Upper lobe of right lung (tissue), 1 donor: ENCODE measurements around the gene HDDC3. TPM values are rescaled to one million over a fixed set of nuclear protein-coding genes. Genes with fewer than 3 reads are reported as not detected.

Experiments used
- ATAC-seq: fragments of 200-7000 bp; cut with Tn5 transposase; one replicate; pipeline ENCODE4 v1.9.1; 2020; ENCODE audit warnings: mild to moderate bottlenecking, moderate library complexity
- DNase-seq: peaks from one replicate; pipeline ENCODE4 v3.0.0-alpha.2; 2020
- H3K27ac ChIP-seq: fragments of 200-600 bp; one replicate; pipeline ENCODE4 v1.8.0; 2022
- H3K27me3 ChIP-seq: fragments of 200-600 bp; one replicate; pipeline ENCODE4 v1.8.0; 2022; ENCODE audit warnings: mild to moderate bottlenecking
- H3K36me3 ChIP-seq: fragments of 200-600 bp; one replicate; pipeline ENCODE4 v1.8.0; 2022
- H3K4me1 ChIP-seq: fragments of 200-600 bp; one replicate; pipeline ENCODE4 v1.8.0; 2022
- H3K4me3 ChIP-seq: fragments of 200-600 bp; one replicate; pipeline ENCODE4 v1.8.0; 2022; ENCODE audit warnings: mild to moderate bottlenecking
- H3K9me3 ChIP-seq: fragments of 200-600 bp; one replicate; pipeline ENCODE4 v1.8.0; 2022
- intact Hi-C: fragments of 100-400 bp; cut with DNase I; formaldehyde crosslinking; loops from one replicate; pipeline ENCODE4 v1.11.0; 2022
- total RNA-seq: library from RNA; stranded (reverse); fragmentation: NEBNext Ultra II Directional; extraction: Animal tissue kit (Norgen Biotek cat#: 25700); gene quantifications from one replicate; pipeline ENCODE4 v1.2.1, GENCODE V29; 2021
- TF ChIP-seq, protein P1 (sequence below): fragments of 200-600 bp; IDR thresholded peaks from one replicate; pipeline ENCODE4 v1.8.0; 2022; ENCODE audit warnings: antibody characterized with exemption
- donor health status: DM: no; HTN: yes; CAD: no; lungs with severe emphysema.

Gene HDDC3
- total RNA-seq, 1 donor from 2014 or later, result 12.4 TPM

DNA sequence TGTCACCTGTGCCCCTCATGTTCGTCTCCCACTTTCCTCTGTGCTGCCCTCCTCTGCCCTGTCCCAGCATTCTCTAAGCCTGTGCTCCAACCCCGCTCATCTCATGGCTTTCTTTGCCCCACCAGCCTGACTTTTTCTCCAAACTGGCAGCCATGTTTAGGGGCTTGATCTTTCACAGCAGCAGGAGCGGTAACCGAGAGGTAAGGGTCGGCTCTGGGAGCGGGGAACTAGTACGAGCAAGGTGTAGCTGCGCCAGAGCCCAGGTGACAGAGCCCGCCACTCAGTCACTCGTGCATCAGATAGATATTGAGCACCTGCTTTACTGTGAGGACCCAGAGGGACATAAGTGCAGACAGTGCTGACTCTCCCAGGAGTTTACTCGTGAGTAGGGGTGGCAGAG, 15.9 kb downstream of the HDDC3 start:
- H3K4me3 ChIP-seq, result peak overlapping the region; percentile 23
- no peak for ATAC-seq
- H3K27me3 ChIP-seq, result no peaks in the 10 kb centered on the region
- intact Hi-C loops, result no loop called here
- H3K9me3 ChIP-seq, result no peaks in the 10 kb centered on the region
- no peak overlapping the region for H3K27ac ChIP-seq
- peaks cover 99% of the 10 kb centered on the region for H3K36me3 ChIP-seq
- no peak for DNase-seq
- peaks cover 3% of the 10 kb centered on the region for H3K4me1 ChIP-seq
- TF ChIP-seq, protein P1, sequence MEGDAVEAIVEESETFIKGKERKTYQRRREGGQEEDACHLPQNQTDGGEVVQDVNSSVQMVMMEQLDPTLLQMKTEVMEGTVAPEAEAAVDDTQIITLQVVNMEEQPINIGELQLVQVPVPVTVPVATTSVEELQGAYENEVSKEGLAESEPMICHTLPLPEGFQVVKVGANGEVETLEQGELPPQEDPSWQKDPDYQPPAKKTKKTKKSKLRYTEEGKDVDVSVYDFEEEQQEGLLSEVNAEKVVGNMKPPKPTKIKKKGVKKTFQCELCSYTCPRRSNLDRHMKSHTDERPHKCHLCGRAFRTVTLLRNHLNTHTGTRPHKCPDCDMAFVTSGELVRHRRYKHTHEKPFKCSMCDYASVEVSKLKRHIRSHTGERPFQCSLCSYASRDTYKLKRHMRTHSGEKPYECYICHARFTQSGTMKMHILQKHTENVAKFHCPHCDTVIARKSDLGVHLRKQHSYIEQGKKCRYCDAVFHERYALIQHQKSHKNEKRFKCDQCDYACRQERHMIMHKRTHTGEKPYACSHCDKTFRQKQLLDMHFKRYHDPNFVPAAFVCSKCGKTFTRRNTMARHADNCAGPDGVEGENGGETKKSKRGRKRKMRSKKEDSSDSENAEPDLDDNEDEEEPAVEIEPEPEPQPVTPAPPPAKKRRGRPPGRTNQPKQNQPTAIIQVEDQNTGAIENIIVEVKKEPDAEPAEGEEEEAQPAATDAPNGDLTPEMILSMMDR, result no peak

GRCh38 chr15:90915808-90916440, 16.4 kb downstream of the HDDC3 start:
- Histone ChIP-seq H3K4me3 (peak overlapping the region; percentile 23), H3K27ac (peak overlapping the region; percentile 51), H3K9me3 (no peaks in the 10 kb centered on the region), H3K36me3 (peaks cover 99% of the 10 kb centered on the region), H3K27me3 (no peaks in the 10 kb centered on the region), H3K4me1 (peaks cover 3% of the 10 kb centered on the region)
- DNase-seq, result peak; percentile 87
- ATAC-seq, result peak; percentile 84
- TF ChIP-seq, protein P1, result no peak
- intact Hi-C loops, result no loop called here

DNA sequence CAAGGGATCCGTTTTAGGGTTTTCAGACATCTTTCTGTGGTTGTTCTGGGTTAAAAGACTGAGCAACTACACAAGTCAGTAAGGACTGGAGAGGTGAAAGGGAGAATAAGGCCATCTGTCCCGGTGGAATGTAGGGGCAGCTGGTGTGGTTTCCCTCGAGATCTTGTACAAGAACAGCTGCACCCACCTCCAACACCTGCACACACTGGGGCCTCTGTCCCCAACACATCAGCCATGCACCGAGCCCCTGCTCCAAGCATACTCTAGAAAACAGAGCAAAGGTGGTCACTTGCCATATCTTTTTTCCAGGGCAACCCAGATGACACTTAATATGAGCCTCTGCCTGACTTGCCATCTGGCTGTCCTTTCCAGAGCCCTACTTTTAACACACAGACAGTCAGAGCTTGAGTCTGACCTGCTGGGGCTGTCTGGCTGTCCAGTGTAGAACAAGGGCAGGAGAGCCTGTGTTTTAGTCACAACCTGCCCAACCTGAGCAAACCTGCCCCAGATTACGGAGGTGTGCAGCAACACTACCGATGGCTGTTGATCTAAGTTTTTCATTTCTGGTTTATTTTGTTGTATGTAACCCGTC, 17.0 kb downstream of the HDDC3 start:
- H3K27me3 ChIP-seq, result no peaks in the 10 kb centered on the region
- intact Hi-C loops, result no loop called here
- no peak overlapping the region for H3K4me3 ChIP-seq
- H3K4me1 ChIP-seq, result peaks cover 3% of the 10 kb centered on the region
- ATAC-seq (no peak), DNase-seq (no peak)
- peaks cover 99% of the 10 kb centered on the region for H3K36me3 ChIP-seq
- H3K27ac ChIP-seq, result peak overlapping the region; percentile 51
- no peaks in the 10 kb centered on the region for H3K9me3 ChIP-seq
- TF ChIP-seq, protein P1, result no peak

GRCh38 chr15:90914305-90915080, 17.9 kb downstream of the HDDC3 start:
- intact Hi-C loops, result no loop called here
- TF ChIP-seq, protein P1, result no peak
- peaks cover 3% of the 10 kb centered on the region for H3K4me1 ChIP-seq
- H3K4me3 ChIP-seq, result no peak overlapping the region
- peaks cover 99% of the 10 kb centered on the region for H3K36me3 ChIP-seq
- H3K9me3 ChIP-seq, result no peaks in the 10 kb centered on the region
- peak overlapping the region; percentile 51 for H3K27ac ChIP-seq
- H3K27me3 ChIP-seq, result no peaks in the 10 kb centered on the region
- peak; percentile 45 for ATAC-seq
- DNase-seq, result peak; percentile 72

DNA sequence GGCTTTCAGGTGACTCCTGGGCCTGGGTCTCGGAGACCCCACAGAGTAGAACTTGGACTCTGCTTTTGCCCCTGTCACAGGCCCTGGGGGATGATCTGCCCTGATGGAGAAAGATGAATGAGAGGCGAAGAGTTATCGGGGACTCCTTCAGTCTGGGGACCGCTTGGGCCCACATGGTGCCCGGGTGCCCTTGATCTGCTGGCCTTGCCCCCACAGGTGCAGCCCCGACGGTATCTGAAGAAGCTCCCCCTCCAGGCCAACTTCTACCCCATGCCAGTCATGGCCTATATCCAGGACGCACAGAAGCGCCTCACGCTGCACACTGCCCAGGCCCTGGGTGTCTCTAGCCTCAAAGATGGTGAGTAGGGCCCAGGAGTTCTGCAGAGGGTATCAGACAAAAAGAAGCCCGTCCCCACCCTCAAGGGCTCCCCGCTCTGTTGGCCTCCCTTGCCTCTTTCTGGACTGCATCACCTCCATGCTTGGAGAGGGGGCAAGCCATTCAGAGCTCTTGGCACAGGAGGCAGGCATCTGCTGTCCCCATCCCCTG, 18.9 kb downstream of the HDDC3 start:
- H3K9me3 ChIP-seq, result no peaks in the 10 kb centered on the region
- peaks cover 99% of the 10 kb centered on the region for H3K36me3 ChIP-seq
- TF ChIP-seq, protein P1, result no peak
- DNase-seq (no peak), ATAC-seq (no peak)
- H3K4me3 ChIP-seq, result no peak overlapping the region
- H3K4me1 ChIP-seq, result peaks cover 3% of the 10 kb centered on the region
- intact Hi-C loops, result no loop called here
- H3K27ac ChIP-seq, result no peak overlapping the region
- no peaks in the 10 kb centered on the region for H3K27me3 ChIP-seq
